ENCODE results near the gene VAV2. TPM values are rescaled to one million over a fixed set of nuclear protein-coding genes. Genes with fewer than 3 reads are reported as not detected.
A peak's percentile ranks its signal among the peaks of the same experiment; 100 is the strongest.

VAV2 gene
- polyA plus RNA-seq, 3 donors from 2014 or later = 0.12 to 0.28 TPM; not detected in 1

- Mint-ChIP-seq H3K4me1 (peaks cover 8 to 12% of the 10 kb centered on the region in 2 donors), H3K27me3 (ENCODE audit: low read depth in 3 of 3) (peaks cover 0 to 8% (median 4%) of the 10 kb centered on the region in 3 donors), H3K36me3 (no peaks in the 10 kb centered on the region), H3K4me3 (no peak overlapping the region), H3K27ac (no peak overlapping the region), H3K9me3 (peaks cover 0 to 2% (median 0%) of the 10 kb centered on the region in 6 donors)
- peak; percentile 52 to 62 (median 53) for DNase-seq
Observed at GRCh38 chr9:133742849-133743444, 249.2 kb downstream of the VAV2 start.

- H3K27ac Mint-ChIP-seq = no peak overlapping the region
- no peak for DNase-seq
- H3K36me3 Mint-ChIP-seq = no peaks in the 10 kb centered on the region
- peaks cover 8 to 16% of the 10 kb centered on the region in 2 donors for H3K4me1 Mint-ChIP-seq
- no peak overlapping the region for H3K4me3 Mint-ChIP-seq
- H3K27me3 Mint-ChIP-seq (ENCODE audit: low read depth in 3 of 3) = peaks cover 0 to 8% (median 4%) of the 10 kb centered on the region in 3 donors
- H3K9me3 Mint-ChIP-seq = peaks cover 0 to 2% (median 0%) of the 10 kb centered on the region in 6 donors
Observed at GRCh38 chr9:133742251-133742650, 249.9 kb downstream of the VAV2 start.

- Mint-ChIP-seq H3K9me3 (peaks cover 0 to 2% (median 0%) of the 10 kb centered on the region in 6 donors), H3K27me3 (ENCODE audit: low read depth in 3 of 3) (peaks cover 0 to 8% (median 4%) of the 10 kb centered on the region in 3 donors), H3K4me3 (no peak overlapping the region), H3K27ac (no peak overlapping the region), H3K36me3 (no peaks in the 10 kb centered on the region), H3K4me1 (peaks cover 8 to 16% of the 10 kb centered on the region in 2 donors)
- no peak for DNase-seq
Observed at GRCh38 chr9:133741716-133742115, 250.4 kb downstream of the VAV2 start.

DNA sequence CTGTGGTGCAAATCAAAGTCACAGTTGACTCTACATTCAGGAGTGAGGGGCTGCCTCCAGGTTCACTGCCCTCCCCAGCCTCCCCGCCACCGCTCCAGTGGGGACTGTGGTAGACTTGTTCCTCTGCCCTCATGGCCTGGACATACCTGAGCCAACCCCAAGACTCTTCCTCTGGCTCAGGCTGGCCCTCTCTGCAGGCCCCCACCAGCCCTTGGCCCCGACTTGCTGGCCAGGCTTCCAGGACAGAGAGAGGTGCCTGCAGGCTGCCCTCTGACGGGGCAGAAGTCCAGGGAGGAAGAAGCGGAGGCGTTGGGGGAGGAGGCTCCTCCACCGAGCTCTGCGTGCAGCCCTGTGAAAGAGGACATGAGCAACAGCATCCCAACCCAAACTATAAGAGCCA, 251.2 kb downstream of the VAV2 start:
- no peaks in the 10 kb centered on the region for H3K36me3 Mint-ChIP-seq
- H3K9me3 Mint-ChIP-seq = no peaks in the 10 kb centered on the region
- H3K27ac Mint-ChIP-seq = no peak overlapping the region
- H3K4me1 Mint-ChIP-seq = peaks cover 8 to 16% of the 10 kb centered on the region in 2 donors
- no peak for DNase-seq
- H3K27me3 Mint-ChIP-seq (ENCODE audit: low read depth in 3 of 3) = peaks cover 0 to 6% (median 2%) of the 10 kb centered on the region in 3 donors
- peak overlapping the region in 2 of 5 donors; percentile 1 to 35 for H3K4me3 Mint-ChIP-seq

DNA sequence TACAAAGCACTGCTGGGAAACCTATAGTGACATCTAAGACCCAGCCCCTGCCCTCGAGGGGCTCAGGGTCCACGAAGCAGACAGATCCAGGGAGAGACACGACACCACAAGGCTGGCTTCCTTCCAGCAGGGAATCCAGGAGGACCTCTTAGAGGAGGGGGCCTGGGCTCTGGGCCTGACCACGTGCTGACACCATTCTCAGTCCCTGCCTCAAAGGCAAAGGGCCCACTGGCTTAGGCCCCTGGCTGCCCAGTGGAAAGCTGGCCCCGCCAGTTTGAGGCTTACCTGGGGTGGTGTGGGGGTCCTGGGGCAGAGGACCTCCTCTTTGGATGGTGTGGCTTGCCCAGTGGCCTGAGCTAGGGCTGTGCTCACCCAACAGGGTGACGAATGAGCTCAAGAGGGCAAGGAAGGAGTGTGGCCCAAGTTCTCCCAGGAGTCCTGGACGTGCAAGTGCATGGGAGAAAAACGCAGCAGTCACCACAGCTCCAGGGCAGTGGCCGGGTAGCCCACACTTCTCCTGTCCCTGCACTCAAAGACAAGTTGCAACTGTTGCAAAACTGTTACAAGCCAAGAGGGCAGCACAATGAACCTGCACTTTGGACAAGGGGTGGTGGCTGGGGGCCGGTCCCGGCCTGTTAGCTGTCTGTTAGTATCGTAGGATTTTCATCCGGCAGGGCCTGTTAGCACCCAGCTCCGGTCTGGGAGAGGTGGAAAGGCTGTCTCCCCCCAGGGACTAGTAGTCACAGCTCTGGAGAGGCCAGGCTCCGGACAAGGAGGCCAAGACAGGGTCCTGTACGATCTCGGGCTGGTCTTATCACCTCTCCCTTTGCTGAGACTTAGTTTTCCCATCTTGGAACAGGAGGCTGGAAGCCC, 252.5 kb downstream of the VAV2 start:
- DNase-seq = no peak
- Mint-ChIP-seq H3K9me3 (no peaks in the 10 kb centered on the region), H3K27me3 (ENCODE audit: low read depth in 3 of 3) (peaks cover 0 to 6% (median 2%) of the 10 kb centered on the region in 3 donors), H3K4me1 (peaks cover 8 to 16% of the 10 kb centered on the region in 2 donors), H3K27ac (peak overlapping the region in 1 of 6 donors; percentile 19), H3K4me3 (peak overlapping the region in 2 of 5 donors; percentile 49 to 57), H3K36me3 (no peaks in the 10 kb centered on the region)

GRCh38 chr9:133738640-133739225, 253.4 kb downstream of the VAV2 start:
- no peaks in the 10 kb centered on the region for H3K9me3 Mint-ChIP-seq
- peaks cover 8 to 16% of the 10 kb centered on the region in 2 donors for H3K4me1 Mint-ChIP-seq
- H3K27me3 Mint-ChIP-seq (ENCODE audit: low read depth in 3 of 3) = peaks cover 0 to 2% (median 0%) of the 10 kb centered on the region in 3 donors
- DNase-seq = no peak
- H3K27ac Mint-ChIP-seq = peak overlapping the region in 1 of 6 donors; percentile 39
- H3K36me3 Mint-ChIP-seq = no peaks in the 10 kb centered on the region
- H3K4me3 Mint-ChIP-seq = peak overlapping the region; percentile 63 to 74 (median 68)

DNA sequence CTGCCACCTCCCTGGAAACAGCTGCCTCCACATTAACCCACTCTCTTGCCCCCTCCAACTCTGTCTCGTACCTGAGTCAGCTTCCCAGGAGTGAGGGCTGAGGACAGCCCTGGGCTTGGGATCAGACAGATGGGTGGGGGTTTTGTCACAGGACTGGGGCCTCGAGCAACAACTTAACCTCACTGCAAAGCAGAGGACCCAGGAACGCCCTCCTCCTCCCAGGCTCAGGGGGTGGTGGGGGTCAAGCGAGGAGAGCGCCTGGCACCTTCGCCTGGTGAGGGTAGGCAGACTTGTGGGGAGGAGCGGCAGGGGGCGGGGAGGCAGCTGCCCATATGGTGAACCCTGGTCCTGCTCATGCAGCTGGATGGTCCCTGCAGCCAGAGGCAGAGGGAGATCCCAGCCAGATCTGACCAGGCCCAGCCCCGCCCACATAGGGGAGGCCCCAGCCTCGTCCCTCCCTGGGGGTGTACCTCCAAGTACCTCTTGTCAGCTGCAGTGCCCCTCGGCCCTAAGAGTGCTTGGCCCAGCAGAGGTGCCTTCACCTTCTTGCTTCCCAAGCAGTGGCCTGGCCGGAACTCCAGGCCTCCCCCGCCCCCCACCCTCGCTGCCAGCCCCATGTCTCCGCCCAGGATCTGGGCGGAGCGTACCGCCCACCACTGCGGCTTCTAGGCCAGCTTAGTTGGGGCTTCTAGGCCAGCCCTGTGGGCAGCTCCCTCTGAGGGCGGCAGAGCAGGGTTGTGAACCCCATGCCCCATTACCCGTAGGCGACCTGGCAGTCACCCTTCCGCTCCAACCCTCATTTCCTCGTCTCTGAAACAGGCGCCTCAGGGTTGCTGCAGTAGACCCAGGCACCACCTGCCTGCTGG, 254.1 kb downstream of the VAV2 start, which contains the start of gene SARDH:
Gene SARDH, minus strand, starts transcription at position 579 of the 866 bp plus-strand sequence. CDS start 4,179 bp downstream, outside the sequence.
- H3K27me3 Mint-ChIP-seq (ENCODE audit: low read depth in 3 of 3) = peaks cover 0 to 2% (median 0%) of the 10 kb centered on the region in 3 donors
- H3K27ac Mint-ChIP-seq = peak within 1 kb of the TSS in 3 of 6 donors; percentile 30 to 61 (median 39)
- peaks cover 8 to 16% of the 10 kb centered on the region in 2 donors for H3K4me1 Mint-ChIP-seq
- no peaks in the 10 kb centered on the region for H3K9me3 Mint-ChIP-seq
- H3K4me3 Mint-ChIP-seq = peak within 1 kb of the TSS; percentile 63 to 74 (median 68)
- H3K36me3 Mint-ChIP-seq = no peaks in the 10 kb centered on the region
- DNase-seq = peak; percentile 45 to 60 (median 50)

GRCh38 chr9:133737071-133737773, 254.9 kb downstream of the VAV2 start:
- no peak overlapping the region for H3K27ac Mint-ChIP-seq
- H3K9me3 Mint-ChIP-seq = no peaks in the 10 kb centered on the region
- H3K4me3 Mint-ChIP-seq = peak overlapping the region in 4 of 5 donors; percentile 47 to 68 (median 63)
- no peaks in the 10 kb centered on the region for H3K36me3 Mint-ChIP-seq
- peaks cover 8 to 16% of the 10 kb centered on the region in 2 donors for H3K4me1 Mint-ChIP-seq
- peaks cover 0 to 2% (median 0%) of the 10 kb centered on the region in 3 donors for H3K27me3 Mint-ChIP-seq (ENCODE audit: low read depth in 3 of 3)
- DNase-seq = no peak

- H3K27me3 Mint-ChIP-seq (ENCODE audit: low read depth in 3 of 3) = peaks cover 0 to 2% (median 0%) of the 10 kb centered on the region in 3 donors
- H3K27ac Mint-ChIP-seq = no peak overlapping the region
Observed at GRCh38 chr9:133735931-133736330, 256.2 kb downstream of the VAV2 start.

DNA sequence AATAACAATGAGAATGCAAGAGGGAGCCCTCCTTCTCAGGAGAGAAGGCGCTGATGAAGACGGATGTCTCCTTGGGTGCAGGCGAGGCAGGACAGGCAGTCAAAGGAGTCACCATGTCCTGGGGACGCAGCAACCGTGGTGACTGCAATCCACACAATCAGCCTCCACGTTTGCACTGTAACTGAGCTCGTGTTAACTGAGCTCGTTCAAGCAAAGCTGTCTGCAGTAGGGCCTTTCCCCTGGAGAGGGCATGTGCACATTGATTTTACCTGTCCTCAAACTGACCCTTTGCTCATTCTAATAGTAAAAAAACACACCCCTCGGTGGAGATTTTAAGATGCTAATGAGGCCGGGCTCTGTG, 256.7 kb downstream of the VAV2 start:
- DNase-seq = no peak
- Mint-ChIP-seq H3K4me1 (peaks cover 8 to 16% of the 10 kb centered on the region in 2 donors), H3K27ac (no peak overlapping the region), H3K4me3 (no peak overlapping the region), H3K36me3 (no peaks in the 10 kb centered on the region), H3K9me3 (no peaks in the 10 kb centered on the region), H3K27me3 (ENCODE audit: low read depth in 3 of 3) (peaks cover 0 to 2% (median 0%) of the 10 kb centered on the region in 3 donors)

More at GRCh38 chr9:133735931-133736330, 256.2 kb downstream of the VAV2 start:
- H3K9me3 Mint-ChIP-seq = no peaks in the 10 kb centered on the region
- peaks cover 8 to 16% of the 10 kb centered on the region in 2 donors for H3K4me1 Mint-ChIP-seq
- no peaks in the 10 kb centered on the region for H3K36me3 Mint-ChIP-seq
- no peak overlapping the region for H3K4me3 Mint-ChIP-seq
- no peak for DNase-seq

DNA sequence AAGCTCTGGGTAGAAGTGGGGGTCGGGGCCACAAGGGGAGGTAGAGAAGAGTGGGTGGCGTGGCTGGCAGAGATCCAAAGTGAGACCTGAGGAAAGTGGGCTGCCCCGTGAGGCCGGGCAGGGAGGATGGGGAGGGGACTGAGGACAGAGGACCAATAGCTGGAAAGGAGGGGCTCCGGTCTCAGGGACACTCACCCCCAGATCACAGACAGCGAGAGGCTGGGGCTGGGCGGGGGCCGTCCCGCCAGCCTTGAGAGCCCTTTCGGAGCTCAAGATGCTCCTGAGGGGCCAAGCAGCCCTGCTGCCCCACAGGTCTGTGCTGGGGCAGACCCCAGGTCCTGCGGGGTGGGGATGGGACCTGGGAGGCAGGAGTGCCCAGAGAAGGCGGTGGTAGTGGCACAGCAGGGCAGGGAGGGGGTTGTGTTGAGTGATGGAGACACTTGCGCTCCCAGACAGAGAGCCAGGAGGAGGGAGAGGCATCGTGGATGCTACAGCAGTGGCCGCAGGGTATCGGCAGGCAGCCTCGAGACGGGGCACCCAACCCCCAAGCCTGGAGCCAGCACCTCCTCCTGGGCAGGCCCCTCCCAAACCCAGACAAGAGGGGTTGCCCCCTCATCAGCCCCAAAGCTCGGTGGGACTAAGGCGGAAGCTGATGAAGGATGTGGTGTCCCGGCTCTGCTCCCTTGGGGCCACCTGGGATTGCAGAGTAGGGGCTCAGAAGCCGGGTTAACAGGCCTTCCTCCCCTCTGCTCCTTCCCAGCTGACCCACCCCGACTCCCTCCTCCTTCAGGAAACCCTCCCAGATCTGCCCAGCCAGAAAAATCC, 257.3 kb downstream of the VAV2 start:
- Mint-ChIP-seq H3K9me3 (no peaks in the 10 kb centered on the region), H3K27me3 (ENCODE audit: low read depth in 3 of 3) (peaks cover 0 to 3% (median 0%) of the 10 kb centered on the region in 3 donors), H3K27ac (no peak overlapping the region), H3K4me3 (no peak overlapping the region), H3K4me1 (peaks cover 8 to 16% of the 10 kb centered on the region in 2 donors), H3K36me3 (no peaks in the 10 kb centered on the region)
- no peak for DNase-seq
